PC-9 (cell line): ENCODE data around the gene XYLT2. TPM values are rescaled to one million over a fixed set of nuclear protein-coding genes. Genes with fewer than 3 reads are reported as not detected.

Source experiments
- BruUV-seq: library from RNA; stranded (reverse); fragments of 400-500 nt; replicated peaks from 2 replicates; lab custom pipeline; 2021; lab: Mats Ljungman, UMichigan
- CTCF ChIA-PET: fragments of 300-600 bp; sonication (Branson Sonifier 250); formaldehyde crosslinking; loops from one replicate; lab custom pipeline; 2022; ENCODE audit warnings: antibody characterized with exemption; lab: Charles Lee
- POLR2A ChIA-PET: fragments of 300-600 bp; sonication (Branson Sonifier 250); formaldehyde crosslinking; loops from one replicate; lab custom pipeline; 2022; ENCODE audit warnings: antibody characterized with exemption; ENCODE audit not compliant: unreplicated experiment; lab: Charles Lee
- DNase-seq, 2 experiments: peaks; one replicate each; pipeline versions ENCODE4 v3.0.0 to v3.0.0-alpha.2; 2015 to 2022; ENCODE audit warnings: mixed read lengths in 1 of 2
- H2AFZ ChIP-seq: fragments of 200-600 bp; sonication (generic); 2 replicates; pipeline ENCODE4 v1.8.1; 2017; ENCODE audit warnings: antibody characterized with exemption
- H3F3A ChIP-seq: fragments of 200-600 bp; sonication (generic); 2 replicates; pipeline ENCODE4 v1.8.1; 2017; ENCODE audit warnings: antibody characterized with exemption, mild to moderate bottlenecking, low read depth; ENCODE audit not compliant: insufficient read depth
- H3K27ac ChIP-seq: fragments of 200-600 bp; sonication (generic); 2 replicates; pipeline ENCODE4 v1.6.1; 2016; ENCODE audit warnings: mixed run types
- H3K27me3 ChIP-seq: fragments of 200-600 bp; sonication (generic); 2 replicates; pipeline ENCODE4 v1.6.1; 2016; ENCODE audit warnings: low read depth, mixed run types; ENCODE audit not compliant: insufficient read depth
- H3K36me3 ChIP-seq: fragments of 200-600 bp; sonication (generic); 2 replicates; pipeline ENCODE4 v1.6.1; 2016; ENCODE audit warnings: low read depth, mixed run types
- H3K4me1 ChIP-seq: fragments of 200-600 bp; sonication (generic); replicated peaks from 2 replicates; pipeline ENCODE4 v1.6.1; 2016; ENCODE audit warnings: mixed run types; ENCODE audit not compliant: insufficient read depth
- H3K4me2 ChIP-seq: fragments of 200-600 bp; sonication (generic); 2 replicates; pipeline ENCODE4 v1.6.1; 2017; ENCODE audit warnings: mixed run types
- H3K4me3 ChIP-seq: fragments of 200-600 bp; sonication (generic); 2 replicates; pipeline ENCODE4 v1.6.1; 2016; ENCODE audit warnings: mixed run types
- H3K79me2 ChIP-seq: fragments of 200-600 bp; sonication (generic); 2 replicates; pipeline ENCODE4 v1.6.1; 2017; ENCODE audit warnings: low read depth, mixed run types
- H3K9me2 ChIP-seq: fragments of 200-600 bp; sonication (generic); 2 replicates; pipeline ENCODE4 v1.8.1; 2017; ENCODE audit warnings: mild to moderate bottlenecking; ENCODE audit not compliant: insufficient read depth
- H3K9me3 ChIP-seq: fragments of 200-600 bp; sonication (generic); 2 replicates; pipeline ENCODE4 v1.8.1; 2016; ENCODE audit warnings: low read depth; ENCODE audit not compliant: insufficient read depth
- H4K20me1 ChIP-seq: fragments of 200-600 bp; sonication (generic); 2 replicates; pipeline ENCODE4 v1.8.1; 2017; ENCODE audit not compliant: insufficient read depth
- CTCF ChIP-seq: fragments of 200-600 bp; sonication (generic); conservative IDR thresholded peaks from 2 replicates; pipeline ENCODE4 v1.6.1; 2017; ENCODE audit warnings: mixed run types, antibody characterized with exemption, mild to moderate bottlenecking, moderate library complexity
- EZH2 ChIP-seq: fragments of 200-600 bp; sonication (generic); IDR thresholded peaks from 2 replicates; pipeline ENCODE4 v1.8.0; 2017; ENCODE audit warnings: antibody characterized with exemption, low read depth
- intact Hi-C: fragments of 100-400 bp; cut with micrococcal nuclease; formaldehyde crosslinking; loops from one replicate; pipeline ENCODE4 v1.10.0; 2022; ENCODE audit not compliant: unreplicated experiment
- total RNA-seq: library from RNA; stranded (reverse); gene quantifications from 2 replicates; pipeline ENCODE4 v1.2.3, GENCODE V29; 2021

The XYLT2 gene
- total RNA-seq, 1 experiment from 2014 or later, result 37.5 TPM

DNA sequence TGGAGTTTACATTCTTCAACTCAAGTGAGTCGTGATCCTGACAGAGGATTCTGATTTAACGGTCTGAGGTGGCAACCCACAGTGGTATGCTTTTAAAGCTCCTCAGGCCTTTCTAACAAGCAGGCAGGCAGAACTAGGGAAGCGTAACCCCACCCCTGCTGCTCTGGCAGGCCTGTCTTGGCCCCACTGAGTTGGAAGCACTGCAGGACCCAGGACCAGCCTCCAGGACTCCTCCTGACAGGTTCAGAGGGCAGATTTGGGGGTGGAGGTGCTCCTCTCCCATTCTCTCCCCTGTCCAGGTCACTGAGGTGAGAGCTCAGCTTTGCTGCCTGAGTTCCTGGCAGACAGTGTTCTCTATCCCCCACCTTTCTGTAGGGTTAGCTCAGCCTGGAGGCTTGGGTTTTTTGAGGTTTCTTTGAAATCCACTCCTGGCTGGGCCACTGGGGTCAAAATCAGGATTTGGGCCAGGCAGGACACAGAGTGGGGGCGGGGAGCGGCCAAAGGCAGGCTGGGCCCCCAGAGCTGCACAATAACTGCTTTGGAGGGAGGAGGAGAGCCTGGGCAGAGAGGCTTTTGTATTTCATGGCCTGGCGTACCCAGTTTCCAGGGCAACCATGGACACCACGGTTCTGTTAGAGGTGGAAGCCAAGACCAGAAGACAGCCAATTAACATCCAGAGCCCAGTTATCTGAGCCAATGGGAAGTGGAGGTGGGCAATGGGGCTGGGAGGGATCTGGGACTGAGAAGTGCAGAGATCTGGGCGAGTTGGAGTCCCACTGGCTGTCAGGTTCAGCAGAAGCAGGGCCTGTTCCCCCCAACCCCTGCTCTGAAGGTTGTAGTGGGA is 17.5 kb downstream of the XYLT2 start:
- TF ChIP-seq EZH2 (no peak), CTCF (no peak)
- Histone ChIP-seq H4K20me1 (peaks cover 5% of the 10 kb centered on the region; the same call in 1 of the 2 replicates), H3K9me3 (no peaks in the 10 kb centered on the region), H3K4me1 (no peaks in the 10 kb centered on the region), H3K27ac (no peak overlapping the region), H3K36me3 (peaks cover 9% of the 10 kb centered on the region), H2AFZ (no peak overlapping the region), H3K79me2 (no peaks in the 10 kb centered on the region), H3K4me3 (no peak overlapping the region), H3K27me3 (no peaks in the 10 kb centered on the region), H3K4me2 (no peak overlapping the region), H3F3A (peaks cover 10% of the 10 kb centered on the region; the same call in 1 of the 2 replicates), H3K9me2 (no peaks in the 10 kb centered on the region)
- no peak for DNase-seq
- intact Hi-C loops, result loop anchor here (5.0 kb wide), 1 partner anchor 161 kb away; the partner anchor contains the start of gene COL1A1
- ChIA-PET POLR2A (no interaction called here), CTCF (interaction anchor here (0.5 to 1.8 kb wide), 4 partner anchors 28 to 194 kb away, joined by 3 to 6 read pairs (median 4); partner anchors contain the start of gene LRRC59)
- TSS peak; percentile 18 for BruUV-seq

GRCh38 chr17:50364061-50364458 is 18.1 kb downstream of the XYLT2 start:
- CTCF ChIA-PET, result no interaction called here
- intact Hi-C loops, result loop anchor here (5.0 kb wide), 1 partner anchor 162 kb away; the partner anchor contains the start of gene COL1A1
- Histone ChIP-seq H3K36me3 (peaks cover 15% of the 10 kb centered on the region), H3F3A (peaks cover 10% of the 10 kb centered on the region; the same call in 1 of the 2 replicates), H2AFZ (no peak overlapping the region), H3K27me3 (no peaks in the 10 kb centered on the region), H3K9me3 (no peaks in the 10 kb centered on the region), H3K27ac (no peak overlapping the region), H3K79me2 (no peaks in the 10 kb centered on the region), H3K9me2 (no peaks in the 10 kb centered on the region), H3K4me1 (no peaks in the 10 kb centered on the region), H3K4me2 (no peak overlapping the region), H4K20me1 (peaks cover 5% of the 10 kb centered on the region; the same call in 1 of the 2 replicates), H3K4me3 (no peak overlapping the region)
- POLR2A ChIA-PET, result no interaction called here
- DNase-seq, result no peak
- BruUV-seq, result no TSS peak
- no peak for TF ChIP-seq CTCF
- TF ChIP-seq EZH2, result no peak

- DNase-seq, result no peak
- ChIA-PET POLR2A (no interaction called here), CTCF (no interaction called here)
- Histone ChIP-seq H3K9me2 (no peaks in the 10 kb centered on the region), H3K4me2 (no peak overlapping the region), H2AFZ (no peak overlapping the region), H3K27ac (no peak overlapping the region), H3K79me2 (no peaks in the 10 kb centered on the region), H3K27me3 (no peaks in the 10 kb centered on the region), H3K36me3 (peaks cover 22% of the 10 kb centered on the region), H3K4me1 (no peaks in the 10 kb centered on the region), H3F3A (peaks cover 10% of the 10 kb centered on the region; the same call in 1 of the 2 replicates), H3K9me3 (no peaks in the 10 kb centered on the region), H4K20me1 (peaks cover 5% of the 10 kb centered on the region; the same call in 1 of the 2 replicates), H3K4me3 (no peak overlapping the region)
- no TSS peak for BruUV-seq
- intact Hi-C loops, result loop anchor here (5.0 kb wide), 1 partner anchor 162 kb away; the partner anchor contains the start of gene COL1A1
- no peak for TF ChIP-seq EZH2
- TF ChIP-seq CTCF, result no peak
Observed at GRCh38 chr17:50364715-50365114, 18.8 kb downstream of the XYLT2 start.
